ENCODE data around the gene ZNF580. TPM values are rescaled to one million over a fixed set of nuclear protein-coding genes. Genes with fewer than 3 reads are reported as not detected.

Gene ZNF580
- total and polyA plus RNA-seq, 9 of the 15 experiments (the other 6 are each of a cell fraction or from before 2014, with no cell fraction given): 2.3 to 47.4 (median 6.0) TPM

GRCh38 chr19:55638864-55639359 is 1.9 kb upstream of the ZNF580 start (continued):
- TF ChIP-seq ZBTB33 (CRISPR knock-in tag; IDR thresholded peaks at IDR 0.05) (peak; percentile 70; the same call in 1 of the 2 replicates), CTCF (IDR thresholded peaks at IDR 0.05 in 2 of 3, conservative IDR thresholded peaks at IDR 0.05 in 1 of 3; ENCODE audit: insufficient read depth in 2 of 3, low read depth in 1 of 3, low read length in 3 of 3) (peak; percentile 73 to 94 (median 77)), NKRF (IDR thresholded peaks at IDR 0.05; ENCODE audit: borderline replicate concordance) (no peak), PRDM10 (IDR thresholded peaks at IDR 0.05; ENCODE audit: partially characterized antibody) (peak; percentile 92), HSF4 (CRISPR knock-in tag; IDR thresholded peaks at IDR 0.05; ENCODE audit: borderline replicate concordance) (no peak), HCFC1 (IDR thresholded peaks at IDR 0.05; ENCODE audit: low read depth, low read length) (peak; percentile 57), PYGO2 (tag; IDR thresholded peaks at IDR 0.05) (no peak), ZNF24 (IDR thresholded peaks at IDR 0.05) (no peak), ZNF12 (CRISPR knock-in tag; IDR thresholded peaks at IDR 0.05) (no peak), TRIM24 (IDR thresholded peaks at IDR 0.05) (0 out of 4 replicates have a peak, but pooled peaks of 1 of the 2 experiments have one; percentile 9), RFX5 (IDR thresholded peaks at IDR 0.05; ENCODE audit: low read depth, low read length) (no peak), EP300 (IDR thresholded peaks at IDR 0.05; ENCODE audit: low read length) (0 out of 2 replicates have a peak, but pooled peaks have one; percentile 26), VEZF1 (CRISPR knock-in tag; IDR thresholded peaks at IDR 0.05) (0 out of 2 replicates have a peak, but pooled peaks have one; percentile 33), CAMTA2 (CRISPR knock-in tag; conservative IDR thresholded peaks at IDR 0.05) (no peak), MLX (CRISPR knock-in tag; conservative IDR thresholded peaks at IDR 0.05) (no peak), SMARCA4 (IDR thresholded peaks at IDR 0.05) (no peak)
